ENCODE measurements around the gene HERPUD1. TPM values are rescaled to one million over a fixed set of nuclear protein-coding genes. Genes with fewer than 3 reads are reported as not detected.

HERPUD1 gene
- total and polyA plus RNA-seq, 2 of the 8 experiments (the other 6 are each of a cell fraction or from before 2014, with no cell fraction given) = 23.3 to 34.7 TPM

- TF ChIP-seq CHD7 (IDR thresholded peaks at IDR 0.05; ENCODE audit: insufficient replicate concordance, low read length) = no peak
- TF ChIP-seq ZNF274 (IDR thresholded peaks at IDR 0.05; ENCODE audit: borderline replicate concordance, extremely low read depth, low read length) = no peak
- TF ChIP-seq HDAC6 (IDR thresholded peaks at IDR 0.05; ENCODE audit: low read depth, low read length) = no peak
- TF ChIP-seq SIX5 (IDR thresholded peaks at IDR 0.05; ENCODE audit: low read depth, low read length) = no peak
- TF ChIP-seq, protein P1, sequence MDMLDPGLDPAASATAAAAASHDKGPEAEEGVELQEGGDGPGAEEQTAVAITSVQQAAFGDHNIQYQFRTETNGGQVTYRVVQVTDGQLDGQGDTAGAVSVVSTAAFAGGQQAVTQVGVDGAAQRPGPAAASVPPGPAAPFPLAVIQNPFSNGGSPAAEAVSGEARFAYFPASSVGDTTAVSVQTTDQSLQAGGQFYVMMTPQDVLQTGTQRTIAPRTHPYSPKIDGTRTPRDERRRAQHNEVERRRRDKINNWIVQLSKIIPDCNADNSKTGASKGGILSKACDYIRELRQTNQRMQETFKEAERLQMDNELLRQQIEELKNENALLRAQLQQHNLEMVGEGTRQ (IDR thresholded peaks at IDR 0.05; ENCODE audit: low read length) = no peak
- TF ChIP-seq RFX5 (IDR thresholded peaks at IDR 0.05; ENCODE audit: borderline replicate concordance, low read depth, low read length) = no peak
Measured at GRCh38 chr16:56971768-56972043, 39.8 kb downstream of the HERPUD1 start (continued).
